GM21717 (cell line): ENCODE data around the gene SUZ12.
"Not testable (repeated sequence)": the region's sequence is repeated elsewhere in the genome, so short reads cannot be mapped to it uniquely, and the experiment has no call there.

Experiments
- ATAC-seq: cut with Tn5 transposase; IDR thresholded peaks from one replicate; pipeline ENCODE4 v1.9.1; 2021; ENCODE audit warnings: mild to moderate bottlenecking, moderate library complexity; ENCODE audit not compliant: unreplicated experiment

SUZ12 gene

GRCh38 chr17:31936615-31937609 is at the start of gene SUZ12:
Gene SUZ12 (plus strand): TSS chr17:31937007. CDS start chr17:31937247, 240 bp downstream.
- ATAC-seq: peak; percentile 88

- ATAC-seq: no peak
Observed at GRCh38 chr17:31888124-31888523, 48.7 kb upstream of the SUZ12 start.

- ATAC-seq: no peak
Observed at GRCh38 chr17:31900877-31901276, 35.9 kb upstream of the SUZ12 start.

GRCh38 chr17:31902693-31903092 is 34.1 kb upstream of the SUZ12 start:
- peak; percentile 32 for ATAC-seq

GRCh38 chr17:31903401-31903800 is 33.4 kb upstream of the SUZ12 start:
- ATAC-seq: no peak

- ATAC-seq: no peak
Observed at GRCh38 chr17:31907342-31907962, 29.4 kb upstream of the SUZ12 start.

GRCh38 chr17:31908386-31908785 is 28.4 kb upstream of the SUZ12 start:
- no peak for ATAC-seq

GRCh38 chr17:31912705-31913104 is 24.1 kb upstream of the SUZ12 start:
- ATAC-seq: not testable (repeated sequence)

- ATAC-seq: no peak
Observed at GRCh38 chr17:31915456-31916100, 21.2 kb upstream of the SUZ12 start.

- no peak for ATAC-seq
Observed at GRCh38 chr17:31916491-31917064, 20.2 kb upstream of the SUZ12 start.

- ATAC-seq: no peak
Observed at GRCh38 chr17:31917065-31917529, 19.7 kb upstream of the SUZ12 start.

- not testable (repeated sequence) for ATAC-seq
Observed at GRCh38 chr17:31917721-31918120, 19.1 kb upstream of the SUZ12 start.

- ATAC-seq: no peak
Observed at GRCh38 chr17:31918701-31919128, 18.1 kb upstream of the SUZ12 start.

- no peak for ATAC-seq
Observed at GRCh38 chr17:31919802-31920525, 16.8 kb upstream of the SUZ12 start.

- no peak for ATAC-seq
Observed at GRCh38 chr17:31926100-31926729, 10.6 kb upstream of the SUZ12 start.

GRCh38 chr17:31931756-31932155 is 5.1 kb upstream of the SUZ12 start:
- ATAC-seq: no peak

- no peak for ATAC-seq
Observed at GRCh38 chr17:31935512-31935911, 1.3 kb upstream of the SUZ12 start.

GRCh38 chr17:31937926-31938641 is 1.3 kb downstream of the SUZ12 start:
- ATAC-seq: not testable (repeated sequence)

GRCh38 chr17:31941916-31942315 is 5.1 kb downstream of the SUZ12 start:
- ATAC-seq: not testable (repeated sequence)
